Measurements from ENCODE around the gene GALNS.
A peak's percentile ranks its signal among the peaks of the same experiment; 100 is the strongest.

Gene GALNS

DNA sequence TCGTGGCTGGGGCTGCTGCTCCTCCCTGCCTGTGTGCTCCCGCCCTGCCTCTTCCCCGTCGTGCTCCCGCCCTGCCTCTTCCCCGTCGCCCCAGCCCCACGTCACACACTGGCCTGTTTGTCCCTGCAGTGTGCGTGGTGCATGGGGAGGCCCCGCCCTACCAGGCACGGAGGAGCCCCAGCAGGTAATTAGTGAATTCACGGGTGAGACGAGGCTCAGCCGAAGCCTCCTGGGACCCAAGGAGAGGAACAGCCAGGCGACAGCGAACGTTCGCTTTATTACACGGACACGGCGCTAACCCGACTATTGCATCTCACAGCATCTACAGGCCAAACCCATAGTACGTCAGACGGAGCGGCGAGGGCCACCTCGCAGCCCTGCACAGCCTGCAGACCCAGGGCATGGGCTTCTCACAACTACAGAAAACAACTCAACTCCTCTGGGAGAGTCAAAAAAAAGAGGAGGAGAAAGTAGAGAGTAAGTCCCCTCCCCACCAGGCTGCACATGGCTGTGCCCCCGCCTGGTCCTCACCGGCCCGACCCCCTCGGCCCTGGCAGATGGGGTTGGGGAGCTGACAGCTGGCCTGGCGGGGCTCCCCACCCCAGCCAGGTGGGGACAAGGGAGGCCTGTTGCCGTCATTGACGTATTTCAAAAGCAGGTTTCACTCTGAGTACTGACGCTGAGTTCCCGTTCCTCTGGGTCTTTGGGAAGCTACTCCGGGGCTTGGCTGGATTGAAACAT lies 14.0 kb upstream of the GALNS start:
- peak overlapping the region; percentile 77 for H3K4me2 ChIP-seq
- H3K9ac ChIP-seq = no peak overlapping the region
- peaks cover 55% of the 10 kb centered on the region for H3K4me1 ChIP-seq
- peaks cover 35% of the 10 kb centered on the region for H3K27me3 ChIP-seq
- no peaks in the 10 kb centered on the region for H3K9me3 ChIP-seq
- no peak for TF ChIP-seq Cebpa-rat (IDR thresholded peaks at IDR 0.05)
- 0 out of 2 replicates have a peak overlapping the region, but pooled peaks have one; percentile 18 for H3K4me3 ChIP-seq
- no peak overlapping the region for H3K27ac ChIP-seq
- peaks cover 65% of the 10 kb centered on the region for H4K20me1 ChIP-seq
- H3K36me3 ChIP-seq = peaks cover 20% of the 10 kb centered on the region

DNA sequence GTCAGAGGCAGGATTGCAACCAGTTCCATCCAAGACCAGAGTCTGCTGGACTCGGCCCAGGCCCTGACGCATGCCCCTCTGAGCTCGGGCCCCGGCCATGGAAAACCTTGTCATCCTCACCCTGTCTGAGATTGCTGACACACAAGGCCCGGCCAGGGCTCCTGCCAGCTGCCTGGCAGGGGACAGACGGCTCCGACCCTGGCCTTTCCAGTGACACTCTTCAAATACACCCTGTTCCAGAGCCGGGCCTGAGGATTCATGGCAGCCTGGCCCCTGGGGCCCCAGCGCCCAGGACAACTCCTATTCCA lies 12.9 kb upstream of the GALNS start:
- H3K4me3 ChIP-seq = no peak overlapping the region
- H3K36me3 ChIP-seq = peaks cover 10% of the 10 kb centered on the region; the same call in 1 of the 2 replicates
- H4K20me1 ChIP-seq = peaks cover 54% of the 10 kb centered on the region
- H3K4me1 ChIP-seq = peaks cover 58% of the 10 kb centered on the region
- H3K27ac ChIP-seq = no peak overlapping the region
- H3K4me2 ChIP-seq = no peak overlapping the region
- H3K9me3 ChIP-seq = no peaks in the 10 kb centered on the region
- no peak overlapping the region for H3K9ac ChIP-seq
- H3K27me3 ChIP-seq = peaks cover 35% of the 10 kb centered on the region
- TF ChIP-seq Cebpa-rat (IDR thresholded peaks at IDR 0.05) = no peak

DNA sequence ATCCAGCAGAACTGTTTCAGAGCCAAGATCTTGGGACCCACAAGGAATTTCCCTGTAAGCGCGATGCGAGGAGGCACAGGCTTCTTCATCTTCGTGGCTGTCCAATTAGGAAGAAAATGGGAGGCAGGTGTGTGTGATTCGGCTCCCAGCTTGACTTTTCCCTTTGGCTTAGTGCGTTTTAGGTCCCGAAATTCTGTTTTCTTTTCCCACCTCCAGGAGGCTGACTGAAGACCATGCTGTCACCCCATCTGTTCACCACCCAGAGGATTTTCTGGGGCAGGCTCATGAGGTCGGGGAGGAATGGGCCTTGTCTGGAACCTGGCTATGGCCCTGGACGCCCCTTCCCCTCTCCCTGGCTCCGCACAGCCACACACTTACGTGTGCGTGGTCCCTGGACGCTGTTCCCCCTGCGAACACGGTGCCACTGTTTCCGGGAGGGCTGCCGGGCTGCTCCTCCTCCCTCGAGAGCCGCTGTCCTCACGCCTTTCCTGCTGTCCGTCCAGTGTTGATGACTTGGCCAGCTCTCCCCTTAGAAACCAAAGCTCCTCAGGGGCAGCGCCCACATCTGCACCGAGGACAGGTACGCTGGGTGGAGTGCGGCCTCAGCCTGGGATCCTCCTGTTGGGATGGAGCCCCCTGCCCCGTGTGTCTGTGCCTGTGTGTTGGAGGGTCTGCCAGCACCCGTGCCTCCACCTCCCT lies 12.4 kb upstream of the GALNS start:
- H3K4me1 ChIP-seq = peaks cover 63% of the 10 kb centered on the region
- H3K4me2 ChIP-seq = no peak overlapping the region
- no peak for TF ChIP-seq Cebpa-rat (IDR thresholded peaks at IDR 0.05)
- peaks cover 35% of the 10 kb centered on the region for H3K27me3 ChIP-seq
- H3K9ac ChIP-seq = no peak overlapping the region
- peaks cover 5% of the 10 kb centered on the region; the same call in 1 of the 2 replicates for H3K36me3 ChIP-seq
- no peak overlapping the region for H3K4me3 ChIP-seq
- H3K27ac ChIP-seq = no peak overlapping the region
- peaks cover 49% of the 10 kb centered on the region for H4K20me1 ChIP-seq
- H3K9me3 ChIP-seq = no peaks in the 10 kb centered on the region

DNA sequence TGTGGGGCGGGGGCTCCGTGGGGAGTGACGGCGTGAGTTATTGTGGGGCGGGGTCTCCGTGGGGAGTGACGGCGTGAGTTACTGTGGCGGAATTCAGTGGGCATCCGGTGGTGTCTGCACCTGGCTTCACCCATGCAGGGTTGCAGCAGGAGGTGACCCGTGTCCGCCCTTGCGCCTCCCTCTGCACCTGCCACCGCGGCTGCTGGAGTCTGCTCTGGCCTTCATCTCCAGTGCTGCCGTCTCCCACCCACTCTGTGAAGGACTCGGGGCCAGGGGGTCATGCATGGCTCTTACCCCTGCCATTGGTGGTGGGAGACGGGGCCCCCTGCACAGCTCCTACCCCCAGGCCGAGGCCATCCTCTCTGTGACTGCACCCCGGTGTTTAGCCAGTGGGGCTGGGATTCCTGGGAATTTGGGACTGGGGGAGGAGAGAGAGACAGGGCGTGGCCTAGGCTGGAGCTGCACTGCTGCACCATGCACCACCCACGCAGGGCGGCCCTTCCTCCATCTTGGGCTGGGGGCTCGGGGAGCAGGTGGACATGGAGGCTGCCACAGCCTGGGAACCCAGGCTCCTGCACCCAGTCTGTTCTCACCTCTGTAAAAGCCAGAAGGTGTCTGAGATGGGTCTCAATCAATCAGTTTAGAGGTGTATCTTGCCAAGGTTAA lies 11.0 kb upstream of the GALNS start:
- no peak for TF ChIP-seq Cebpa-rat (IDR thresholded peaks at IDR 0.05)

DNA sequence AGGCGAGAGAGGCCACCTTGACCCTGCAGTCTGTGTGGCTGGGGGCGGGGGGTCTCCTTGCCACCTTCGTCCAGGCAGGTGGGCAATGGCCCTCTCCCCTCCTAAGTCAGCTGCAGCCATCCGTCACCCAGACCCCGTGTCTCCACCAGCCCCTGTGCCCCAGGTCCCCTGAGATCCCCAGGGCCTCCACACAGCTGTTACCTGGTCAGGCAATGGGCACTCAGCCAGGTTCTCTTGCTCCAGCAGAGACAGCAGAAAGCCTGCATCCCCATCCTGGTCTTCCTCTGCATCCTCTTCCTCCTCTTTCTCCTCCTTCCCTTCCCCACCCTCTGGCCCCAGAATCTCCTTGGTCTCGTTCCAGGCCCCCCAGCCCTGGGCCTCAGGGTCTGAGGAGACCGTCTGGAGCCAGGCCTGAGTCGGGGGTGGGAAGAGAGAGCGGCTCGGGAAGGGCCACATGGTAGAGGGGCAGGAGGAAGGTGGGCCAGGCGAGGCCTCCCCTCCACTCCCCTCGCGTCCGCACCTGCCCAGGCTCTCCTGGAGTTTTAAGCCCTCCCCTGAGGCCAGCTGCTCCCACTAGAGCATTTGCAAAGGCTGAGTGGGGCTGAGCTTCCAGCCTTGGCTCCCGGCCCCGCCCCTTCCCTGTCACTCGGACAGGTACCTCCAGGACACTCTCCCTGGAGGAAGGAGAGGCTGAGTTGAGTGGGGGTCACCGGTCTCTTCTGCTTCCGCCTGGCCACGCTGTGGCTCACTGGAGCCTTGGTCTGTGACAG lies 9.6 kb upstream of the GALNS start, which contains the start of gene PABPN1L:
TSS of gene PABPN1L (minus strand) at position 510 of the 770 bp plus-strand sequence. CDS start at position 456, 54 bp downstream.
- Histone ChIP-seq H3K27ac (no peak within 1 kb of the TSS), H3K4me3 (no peak within 1 kb of the TSS), H4K20me1 (peaks cover 29% of the 10 kb centered on the region), H3K27me3 (peaks cover 29% of the 10 kb centered on the region), H3K36me3 (peaks cover 23% of the 10 kb centered on the region), H3K9me3 (no peaks in the 10 kb centered on the region), H3K4me2 (peak within 1 kb of the TSS; percentile 65), H3K9ac (no peak within 1 kb of the TSS), H3K4me1 (peaks cover 74% of the 10 kb centered on the region)
- TF ChIP-seq Cebpa-rat (IDR thresholded peaks at IDR 0.05) = no peak

More for the DNA sequence above, 11.0 kb upstream of the GALNS start:
- H3K4me3 ChIP-seq = no peak overlapping the region
- H3K27me3 ChIP-seq = peaks cover 35% of the 10 kb centered on the region
- H3K9ac ChIP-seq = no peak overlapping the region
- H3K9me3 ChIP-seq = no peaks in the 10 kb centered on the region
- H3K36me3 ChIP-seq = peaks cover 9% of the 10 kb centered on the region; the same call in 1 of the 2 replicates
- H3K4me2 ChIP-seq = peak overlapping the region; percentile 65; the same call in 1 of the 2 replicates
- peaks cover 35% of the 10 kb centered on the region for H4K20me1 ChIP-seq
- peaks cover 75% of the 10 kb centered on the region for H3K4me1 ChIP-seq
- H3K27ac ChIP-seq = no peak overlapping the region

DNA sequence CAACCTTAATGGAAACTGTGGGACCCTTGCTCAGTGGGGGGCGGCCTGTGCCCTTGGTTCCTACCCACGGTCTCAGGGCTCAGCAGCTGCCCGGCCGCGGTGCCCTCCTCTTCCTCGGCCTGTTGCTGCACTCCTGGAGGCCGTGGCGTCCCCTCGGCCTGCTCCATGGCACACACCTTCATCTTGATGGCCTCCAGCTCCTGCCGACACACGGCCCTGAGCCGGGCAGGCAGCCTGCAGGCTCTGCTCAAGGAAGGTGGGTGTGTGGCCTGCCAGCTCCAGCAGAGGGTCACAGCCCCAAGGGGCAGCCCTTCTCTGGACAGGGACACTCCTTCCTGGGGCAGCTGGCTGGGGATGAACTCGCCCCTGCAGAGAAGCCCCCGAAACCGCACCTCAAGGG lies 9.0 kb upstream of the GALNS start:
- H3K36me3 ChIP-seq = peaks cover 29% of the 10 kb centered on the region
- no peak for TF ChIP-seq Cebpa-rat (IDR thresholded peaks at IDR 0.05)
- peaks cover 29% of the 10 kb centered on the region for H4K20me1 ChIP-seq
- no peaks in the 10 kb centered on the region for H3K9me3 ChIP-seq
- no peak overlapping the region for H3K9ac ChIP-seq
- H3K4me3 ChIP-seq = no peak overlapping the region
- H3K4me2 ChIP-seq = peak overlapping the region; percentile 65
- peaks cover 23% of the 10 kb centered on the region for H3K27me3 ChIP-seq
- H3K27ac ChIP-seq = no peak overlapping the region
- H3K4me1 ChIP-seq = peaks cover 74% of the 10 kb centered on the region

DNA sequence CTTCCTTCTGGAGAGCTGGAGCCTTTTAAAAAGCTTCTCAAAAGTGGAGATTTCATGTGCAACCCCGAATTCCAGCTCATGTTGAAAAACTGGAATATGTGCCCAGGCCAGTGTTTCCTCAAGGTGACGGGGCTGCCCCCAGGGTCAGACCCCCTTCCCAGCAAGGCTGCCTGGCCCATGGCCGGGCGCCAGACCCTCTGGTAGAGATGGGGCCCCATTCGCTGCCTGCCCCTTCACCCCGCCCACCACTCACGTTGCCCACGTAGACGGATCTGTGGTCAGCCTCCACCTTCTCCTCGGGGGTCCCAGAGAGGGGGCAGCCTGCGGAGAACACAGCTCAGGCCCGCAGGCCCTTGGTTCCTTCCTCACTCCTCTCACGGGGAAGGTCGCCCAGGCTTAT lies 8.6 kb upstream of the GALNS start:
- H3K4me3 ChIP-seq = no peak overlapping the region
- no peak overlapping the region for H3K4me2 ChIP-seq
- H3K27ac ChIP-seq = no peak overlapping the region
- TF ChIP-seq Cebpa-rat (IDR thresholded peaks at IDR 0.05) = no peak
- H3K4me1 ChIP-seq = peaks cover 74% of the 10 kb centered on the region
- no peaks in the 10 kb centered on the region for H3K9me3 ChIP-seq
- H3K36me3 ChIP-seq = peaks cover 33% of the 10 kb centered on the region
- peaks cover 18% of the 10 kb centered on the region for H3K27me3 ChIP-seq
- peaks cover 29% of the 10 kb centered on the region for H4K20me1 ChIP-seq
- H3K9ac ChIP-seq = no peak overlapping the region

DNA sequence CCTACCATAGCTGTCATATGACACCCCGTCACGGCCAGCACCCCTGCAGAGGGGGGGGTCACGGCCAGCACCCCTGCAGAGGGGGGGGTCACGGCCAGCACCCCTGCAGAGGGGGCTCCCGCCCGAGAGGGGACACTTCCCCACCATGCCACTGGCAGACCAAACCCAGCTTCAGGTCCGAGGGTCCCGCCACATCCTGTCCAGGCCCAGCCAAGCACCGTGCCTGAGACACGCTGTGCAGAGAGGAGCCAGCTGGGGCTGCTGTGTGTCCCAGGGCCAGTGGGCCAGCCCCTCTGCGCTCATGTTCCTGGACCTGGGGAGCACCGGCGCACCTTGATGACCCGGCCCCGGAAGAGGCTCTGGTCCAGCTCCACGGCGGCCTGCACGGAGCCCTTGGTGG lies 7.8 kb upstream of the GALNS start:
- Histone ChIP-seq H3K9ac (no peak overlapping the region), H3K27me3 (peaks cover 11% of the 10 kb centered on the region), H3K36me3 (peaks cover 34% of the 10 kb centered on the region), H3K27ac (no peak overlapping the region), H3K4me3 (no peak overlapping the region), H3K4me2 (peak overlapping the region; percentile 53), H4K20me1 (peaks cover 31% of the 10 kb centered on the region), H3K9me3 (no peaks in the 10 kb centered on the region), H3K4me1 (peaks cover 79% of the 10 kb centered on the region)
- no peak for TF ChIP-seq Cebpa-rat (IDR thresholded peaks at IDR 0.05)

DNA sequence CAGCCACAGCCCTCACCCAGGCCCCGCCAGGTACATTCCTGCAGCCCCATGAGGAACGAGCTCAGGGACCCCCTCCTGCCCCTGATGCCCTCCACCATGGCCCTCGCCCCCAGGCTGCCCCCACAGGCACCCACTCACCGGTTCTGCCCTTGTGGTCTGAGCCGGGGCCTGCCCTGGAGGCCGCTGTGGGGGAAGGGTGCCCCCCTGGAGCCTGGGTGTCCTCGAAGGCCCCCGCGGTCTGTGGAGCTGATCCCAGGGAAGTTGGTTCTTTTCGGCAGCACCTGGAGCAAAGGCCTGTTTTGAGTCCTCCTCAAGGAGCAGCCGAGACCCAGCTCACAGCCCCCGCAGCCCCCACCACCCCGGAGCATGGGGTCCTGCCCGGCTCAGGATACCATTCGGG lies 7.4 kb upstream of the GALNS start:
- H3K27me3 ChIP-seq = peaks cover 6% of the 10 kb centered on the region
- H3K27ac ChIP-seq = no peak overlapping the region
- TF ChIP-seq Cebpa-rat (IDR thresholded peaks at IDR 0.05) = no peak
- H3K36me3 ChIP-seq = peaks cover 34% of the 10 kb centered on the region
- no peaks in the 10 kb centered on the region for H3K9me3 ChIP-seq
- peaks cover 81% of the 10 kb centered on the region for H3K4me1 ChIP-seq
- H3K4me3 ChIP-seq = no peak overlapping the region
- no peak overlapping the region for H3K9ac ChIP-seq
- H3K4me2 ChIP-seq = peak overlapping the region; percentile 53
- peaks cover 32% of the 10 kb centered on the region for H4K20me1 ChIP-seq

All from BLaER1 (cell line).